HCT116 (cell line): ENCODE measurements around the gene GNB1L. TPM values are rescaled to one million over a fixed set of nuclear protein-coding genes. Genes with fewer than 3 reads are reported as not detected.

Experiments
- ATAC-seq: fragments of 200-7000 bp; cut with Tn5 transposase; 2 replicates; pipeline ENCODE4 v1.9.1; 2020; ENCODE audit warnings: mild to moderate bottlenecking, moderate library complexity
- BruUV-seq: library from RNA; stranded (reverse); fragments of 400-500 nt; replicated peaks from 2 replicates; lab custom pipeline; 2021; lab: Mats Ljungman, UMichigan
- CTCF ChIA-PET: fragments of 300-600 bp; sonication (Branson Sonifier 250); formaldehyde crosslinking; loops from one replicate; lab custom pipeline; 2021; ENCODE audit warnings: antibody characterized with exemption; lab: Charles Lee
- POLR2A ChIA-PET: fragments of 300-600, 350-600 bp; sonication (Branson Sonifier 250); formaldehyde crosslinking; loops from one replicate; lab custom pipeline; 2021; ENCODE audit warnings: antibody characterized with exemption; lab: Charles Lee
- RAD21 ChIA-PET, 2 experiments: fragments of 300-600 bp; sonication (Branson Sonifier 250); formaldehyde crosslinking; loops; one replicate each; lab custom pipeline; 2023; ENCODE audit warnings: low total read pairs in 2 of 2; ENCODE audit not compliant: uncharacterized antibody in 2 of 2, unreplicated experiment in 2 of 2, low non-redundant PET in 1 of 2; lab: Charles Lee
- DNase-seq: peaks from one replicate; pipeline ENCODE4 v3.0.0-alpha.2; 2010; ENCODE audit warnings: low read depth, low spot score
- H2AFZ ChIP-seq: fragments of 200-600 bp; shearing (Covaris generic), sonication (generic); 2 replicates; pipeline ENCODE4 v1.6.1; 2017; ENCODE audit warnings: low read depth, mixed run types, mixed read lengths, antibody characterized with exemption, low read length; ENCODE audit not compliant: poor library complexity, severe bottlenecking
- H3K27ac ChIP-seq: 2 replicates; pipeline ENCODE4 v1.5.1; 2012; ENCODE audit warnings: low read depth, low read length
- H3K27me3 ChIP-seq: fragments of 200-600 bp; sonication (generic); 2 replicates; pipeline ENCODE4 v1.6.1; 2016; ENCODE audit warnings: mixed run types, low read length, mixed read lengths; ENCODE audit not compliant: insufficient read depth
- H3K36me3 ChIP-seq, 2 experiments: fragments of 200-500 bp in 1 of 2; fragments of 200-600 bp in 1 of 2; sonication (Bioruptor generic) in 1 of 2; sonication (generic) in 1 of 2; 2 replicates each; pipeline versions ENCODE4 v1.5.1 to v1.6.1; 2014 to 2016; ENCODE audit warnings: low read length in 2 of 2, inconsistent platforms in 1 of 2, mixed read lengths in 1 of 2, mixed run types in 1 of 2; ENCODE audit not compliant: insufficient read depth in 2 of 2, control insufficient read depth in 1 of 2
- H3K4me1 ChIP-seq, 2 experiments: fragments of 200-600 bp in 1 of 2; sonication (generic) in 1 of 2; 2 replicates each; pipeline versions ENCODE4 v1.5.1 to v1.6.1; 2012 to 2017; ENCODE audit warnings: low read length in 2 of 2, inconsistent platforms in 1 of 2, mild to moderate bottlenecking in 1 of 2, mixed read lengths in 1 of 2, mixed run types in 1 of 2, moderate library complexity in 1 of 2; ENCODE audit not compliant: insufficient read depth in 2 of 2, control insufficient read depth in 1 of 2
- H3K4me2 ChIP-seq: fragments of 200-600 bp; sonication (generic); 2 replicates; pipeline ENCODE4 v1.6.1; 2017; ENCODE audit warnings: mixed run types, low read length, mixed read lengths
- H3K4me3 ChIP-seq, 2 experiments: fragments of 200-600 bp in 1 of 2; sonication (generic) in 1 of 2; replicated peaks in 1 of 2; 2 replicates each; pipeline ENCODE4 v1.5.1; 2011 to 2016; ENCODE audit warnings: low read length in 2 of 2, control low read depth in 1 of 2, low read depth in 1 of 2, mild to moderate bottlenecking in 1 of 2, mixed read lengths in 1 of 2, mixed run types in 1 of 2
- H3K79me2 ChIP-seq: fragments of 200-600 bp; sonication (generic); 2 replicates; pipeline ENCODE4 v1.6.1; 2017; ENCODE audit warnings: mild to moderate bottlenecking, mixed run types, low read length, moderate library complexity, mixed read lengths; ENCODE audit not compliant: insufficient read depth
- H3K9ac ChIP-seq: fragments of 200-600 bp; sonication (generic); 2 replicates; pipeline ENCODE4 v1.6.1; 2016; ENCODE audit warnings: low read length, mixed read lengths
- H3K9me2 ChIP-seq: fragments of 200-600 bp; sonication (generic), shearing (Covaris generic); 2 replicates; pipeline ENCODE4 v1.6.1; 2017; ENCODE audit warnings: mixed run types, mild to moderate bottlenecking, moderate library complexity; ENCODE audit not compliant: insufficient read depth
- H3K9me3 ChIP-seq, 2 experiments: fragments of 200-500 bp in 1 of 2; fragments of 200-600 bp in 1 of 2; sonication (Bioruptor generic) in 1 of 2; sonication (generic) in 1 of 2; 2 replicates each; pipeline ENCODE4 v1.6.1; 2014 to 2017; ENCODE audit warnings: low read length in 2 of 2, mixed read lengths in 2 of 2, inconsistent platforms in 1 of 2, low read depth in 1 of 2, mild to moderate bottlenecking in 1 of 2, mixed run types in 1 of 2, moderate library complexity in 1 of 2; ENCODE audit not compliant: control insufficient read depth in 1 of 2, insufficient read depth in 1 of 2
- H4K20me1 ChIP-seq: fragments of 200-600 bp; sonication (generic), shearing (Covaris generic); 2 replicates; pipeline ENCODE4 v1.6.1; 2017; ENCODE audit warnings: mixed run types, mild to moderate bottlenecking, moderate library complexity; ENCODE audit not compliant: insufficient read depth
- CBX3 ChIP-seq: IDR thresholded peaks from 2 replicates; pipeline ENCODE4 v1.6.1; 2012; ENCODE audit warnings: low read depth
- CEBPB ChIP-seq: IDR thresholded peaks from 2 replicates; pipeline ENCODE4 v1.6.1; 2012; ENCODE audit warnings: low read depth
- EZH2 ChIP-seq: fragments of 200-600 bp; sonication (generic); IDR thresholded peaks from 2 replicates; pipeline ENCODE4 v1.6.1; 2017; ENCODE audit warnings: antibody characterized with exemption, mixed run types
- EZH2phosphoT487 ChIP-seq: fragments of 200-600 bp; IDR thresholded peaks from 2 replicates; pipeline ENCODE4 v1.6.1; 2018; ENCODE audit warnings: antibody characterized with exemption, borderline replicate concordance
- FOSL1 ChIP-seq: IDR thresholded peaks from 2 replicates; pipeline ENCODE4 v1.6.1; 2012; ENCODE audit warnings: low read depth
- JUND ChIP-seq: IDR thresholded peaks from 2 replicates; pipeline ENCODE4 v1.6.1; 2012
- POLR2AphosphoS5 ChIP-seq: IDR thresholded peaks from 2 replicates; pipeline ENCODE4 v1.6.1; 2011; ENCODE audit warnings: mild to moderate bottlenecking, low read depth, low read length, moderate library complexity
- RAD21 ChIP-seq: IDR thresholded peaks from 2 replicates; pipeline ENCODE4 v1.6.1; 2012; ENCODE audit warnings: low read depth, mild to moderate bottlenecking
- SIN3A ChIP-seq: IDR thresholded peaks from 2 replicates; pipeline ENCODE4 v1.6.1; 2012; ENCODE audit warnings: low read depth
- SP1 ChIP-seq: IDR thresholded peaks from 2 replicates; pipeline ENCODE4 v1.6.1; 2012; ENCODE audit warnings: low read depth
- SRF ChIP-seq: IDR thresholded peaks from 2 replicates; pipeline ENCODE4 v1.6.1; 2012; ENCODE audit warnings: low read depth
- YY1 ChIP-seq: IDR thresholded peaks from 2 replicates; pipeline ENCODE4 v1.6.1; 2011; ENCODE audit warnings: low read length, low read depth, moderate library complexity, mild to moderate bottlenecking; ENCODE audit not compliant: insufficient replicate concordance; ENCODE audit errors: extremely low read depth
- ZNF274 ChIP-seq: fragments of 200-500 bp; sonication (Bioruptor generic); IDR thresholded peaks from 2 replicates; pipeline ENCODE4 v1.6.1; 2014; ENCODE audit warnings: mild to moderate bottlenecking, low read depth, low read length, inconsistent platforms
- intact Hi-C: fragments of 100-400 bp; cut with micrococcal nuclease; formaldehyde crosslinking; loops from 2 replicates; pipeline ENCODE4 v1.10.0; 2022
- total RNA-seq: library from RNA; stranded (reverse); gene quantifications from one replicate; pipeline ENCODE4 v1.2.1, GENCODE V29; 2021; ENCODE audit not compliant: unreplicated experiment
- TF ChIP-seq, protein P1 (sequence below): IDR thresholded peaks from 2 replicates; pipeline ENCODE4 v1.6.1; 2012
- TF ChIP-seq, protein P2 (sequence below): IDR thresholded peaks from 2 replicates; pipeline ENCODE4 v1.6.1; 2012; ENCODE audit warnings: low read depth
- TF ChIP-seq, protein P3 (sequence below): IDR thresholded peaks from 2 replicates; pipeline ENCODE4 v1.6.1; 2011; ENCODE audit warnings: mild to moderate bottlenecking, low read length, moderate library complexity; ENCODE audit not compliant: insufficient replicate concordance; ENCODE audit errors: extremely low read depth

GNB1L gene
- total RNA-seq, 1 experiment from 2014 or later, result 12.1 TPM

DNA sequence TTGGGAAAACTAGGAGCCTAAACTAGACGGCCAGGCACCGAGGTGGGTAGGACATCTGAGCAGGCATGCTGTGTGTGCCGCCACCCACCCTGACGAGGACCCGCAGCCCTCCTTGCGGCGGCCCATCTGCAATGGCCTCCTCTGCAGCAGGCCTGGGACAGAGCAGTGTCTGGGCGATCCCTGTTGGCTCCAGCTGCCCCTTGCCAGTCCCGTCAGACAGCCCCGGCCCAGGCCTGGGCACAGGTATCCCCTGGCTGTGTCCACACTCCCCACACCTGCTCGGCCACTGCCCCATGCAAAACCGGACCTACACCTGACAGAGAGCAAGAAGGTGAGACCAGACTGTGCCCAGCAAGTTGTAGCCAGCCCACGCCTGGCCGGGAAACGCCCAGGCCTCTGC, 38.7 kb upstream of the GNB1L start:
- ChIA-PET CTCF (no interaction called here), POLR2A (no interaction called here), RAD21 (no interaction called here)
- H3K9me3 ChIP-seq, result no peaks in the 10 kb centered on the region
- H3K79me2 ChIP-seq, result no peaks in the 10 kb centered on the region
- no peak for TF ChIP-seq CBX3
- TF ChIP-seq, protein P1, sequence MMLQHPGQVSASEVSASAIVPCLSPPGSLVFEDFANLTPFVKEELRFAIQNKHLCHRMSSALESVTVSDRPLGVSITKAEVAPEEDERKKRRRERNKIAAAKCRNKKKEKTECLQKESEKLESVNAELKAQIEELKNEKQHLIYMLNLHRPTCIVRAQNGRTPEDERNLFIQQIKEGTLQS, result no peak
- TF ChIP-seq EZH2phosphoT487, result no peak
- no peak overlapping the region for H3K9ac ChIP-seq
- H2AFZ ChIP-seq, result no peak overlapping the region
- no peak overlapping the region for H3K27ac ChIP-seq
- no TSS peak for BruUV-seq
- no peaks in the 10 kb centered on the region for H3K27me3 ChIP-seq
- no peaks in the 10 kb centered on the region for H3K9me2 ChIP-seq
- DNase-seq (no peak), ATAC-seq (no peak)
- H3K4me2 ChIP-seq, result no peak overlapping the region
- no peak overlapping the region for H3K4me3 ChIP-seq
- H3K4me1 ChIP-seq, result peaks cover 17 to 33% of the 10 kb centered on the region in 2 experiments
- no peaks in the 10 kb centered on the region for H4K20me1 ChIP-seq
- no peaks in the 10 kb centered on the region for H3K36me3 ChIP-seq
- intact Hi-C loops, result no loop called here

DNA sequence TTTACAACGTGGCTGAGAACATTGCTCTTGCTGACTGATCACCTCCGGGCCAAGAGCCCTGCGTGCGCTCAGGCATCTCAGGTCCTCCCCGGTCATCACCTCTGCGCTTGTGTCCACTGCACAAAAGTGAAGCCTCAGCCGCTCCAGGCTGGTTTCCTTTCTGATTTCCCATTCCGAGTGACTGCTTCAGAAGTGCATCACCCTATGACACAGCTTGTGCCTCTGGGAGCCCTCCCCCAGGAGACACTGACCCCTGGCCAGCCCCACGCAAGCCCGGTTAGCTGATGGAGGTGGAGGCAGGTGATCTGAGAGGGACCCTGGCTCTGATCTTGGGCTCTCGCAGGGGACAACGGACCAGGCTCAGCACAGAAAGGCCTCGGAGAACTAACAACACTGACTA, 38.3 kb upstream of the GNB1L start:
- Histone ChIP-seq H3K79me2 (no peaks in the 10 kb centered on the region), H3K27me3 (no peaks in the 10 kb centered on the region), H3K36me3 (no peaks in the 10 kb centered on the region), H3K27ac (no peak overlapping the region), H4K20me1 (no peaks in the 10 kb centered on the region), H3K9me2 (no peaks in the 10 kb centered on the region), H3K9me3 (no peaks in the 10 kb centered on the region), H3K4me1 (peaks cover 17 to 33% of the 10 kb centered on the region in 2 experiments), H3K4me3 (no peak overlapping the region), H3K4me2 (no peak overlapping the region), H2AFZ (no peak overlapping the region), H3K9ac (no peak overlapping the region)
- no TSS peak for BruUV-seq
- intact Hi-C loops, result no loop called here
- ATAC-seq (no peak), DNase-seq (no peak)
- RAD21 ChIA-PET, result no interaction called here
- CTCF ChIA-PET, result no interaction called here
- POLR2A ChIA-PET, result no interaction called here
- TF ChIP-seq, protein P2, sequence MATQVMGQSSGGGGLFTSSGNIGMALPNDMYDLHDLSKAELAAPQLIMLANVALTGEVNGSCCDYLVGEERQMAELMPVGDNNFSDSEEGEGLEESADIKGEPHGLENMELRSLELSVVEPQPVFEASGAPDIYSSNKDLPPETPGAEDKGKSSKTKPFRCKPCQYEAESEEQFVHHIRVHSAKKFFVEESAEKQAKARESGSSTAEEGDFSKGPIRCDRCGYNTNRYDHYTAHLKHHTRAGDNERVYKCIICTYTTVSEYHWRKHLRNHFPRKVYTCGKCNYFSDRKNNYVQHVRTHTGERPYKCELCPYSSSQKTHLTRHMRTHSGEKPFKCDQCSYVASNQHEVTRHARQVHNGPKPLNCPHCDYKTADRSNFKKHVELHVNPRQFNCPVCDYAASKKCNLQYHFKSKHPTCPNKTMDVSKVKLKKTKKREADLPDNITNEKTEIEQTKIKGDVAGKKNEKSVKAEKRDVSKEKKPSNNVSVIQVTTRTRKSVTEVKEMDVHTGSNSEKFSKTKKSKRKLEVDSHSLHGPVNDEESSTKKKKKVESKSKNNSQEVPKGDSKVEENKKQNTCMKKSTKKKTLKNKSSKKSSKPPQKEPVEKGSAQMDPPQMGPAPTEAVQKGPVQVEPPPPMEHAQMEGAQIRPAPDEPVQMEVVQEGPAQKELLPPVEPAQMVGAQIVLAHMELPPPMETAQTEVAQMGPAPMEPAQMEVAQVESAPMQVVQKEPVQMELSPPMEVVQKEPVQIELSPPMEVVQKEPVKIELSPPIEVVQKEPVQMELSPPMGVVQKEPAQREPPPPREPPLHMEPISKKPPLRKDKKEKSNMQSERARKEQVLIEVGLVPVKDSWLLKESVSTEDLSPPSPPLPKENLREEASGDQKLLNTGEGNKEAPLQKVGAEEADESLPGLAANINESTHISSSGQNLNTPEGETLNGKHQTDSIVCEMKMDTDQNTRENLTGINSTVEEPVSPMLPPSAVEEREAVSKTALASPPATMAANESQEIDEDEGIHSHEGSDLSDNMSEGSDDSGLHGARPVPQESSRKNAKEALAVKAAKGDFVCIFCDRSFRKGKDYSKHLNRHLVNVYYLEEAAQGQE, result no peak
- TF ChIP-seq FOSL1 (no peak), POLR2AphosphoS5 (no peak), JUND (no peak), RAD21 (no peak), YY1 (no peak), EZH2 (no peak), SRF (no peak), SP1 (no peak), SIN3A (no peak), EZH2phosphoT487 (no peak), ZNF274 (no peak), CEBPB (no peak)
- TF ChIP-seq, protein P1, result no peak
- TF ChIP-seq, protein P3, sequence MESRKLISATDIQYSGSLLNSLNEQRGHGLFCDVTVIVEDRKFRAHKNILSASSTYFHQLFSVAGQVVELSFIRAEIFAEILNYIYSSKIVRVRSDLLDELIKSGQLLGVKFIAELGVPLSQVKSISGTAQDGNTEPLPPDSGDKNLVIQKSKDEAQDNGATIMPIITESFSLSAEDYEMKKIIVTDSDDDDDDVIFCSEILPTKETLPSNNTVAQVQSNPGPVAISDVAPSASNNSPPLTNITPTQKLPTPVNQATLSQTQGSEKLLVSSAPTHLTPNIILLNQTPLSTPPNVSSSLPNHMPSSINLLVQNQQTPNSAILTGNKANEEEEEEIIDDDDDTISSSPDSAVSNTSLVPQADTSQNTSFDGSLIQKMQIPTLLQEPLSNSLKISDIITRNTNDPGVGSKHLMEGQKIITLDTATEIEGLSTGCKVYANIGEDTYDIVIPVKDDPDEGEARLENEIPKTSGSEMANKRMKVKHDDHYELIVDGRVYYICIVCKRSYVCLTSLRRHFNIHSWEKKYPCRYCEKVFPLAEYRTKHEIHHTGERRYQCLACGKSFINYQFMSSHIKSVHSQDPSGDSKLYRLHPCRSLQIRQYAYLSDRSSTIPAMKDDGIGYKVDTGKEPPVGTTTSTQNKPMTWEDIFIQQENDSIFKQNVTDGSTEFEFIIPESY, result no peak
